WERI-Rb-1 (cell line): ENCODE measurements around the gene SLC34A3.
A peak's percentile ranks its signal among the peaks of the same experiment; 100 is the strongest.

ENCODE experiments used
- DNase-seq: peaks from one replicate; pipeline ENCODE4 v3.0.0-alpha.2; 2020
- H3K27ac ChIP-seq: fragments of 250-450 bp; sonication (Bioruptor Pico); 2 replicates; pipeline ENCODE4 v1.5.1; 2020; ENCODE audit warnings: mild to moderate bottlenecking, moderate library complexity
- H3K27me3 ChIP-seq: fragments of 250-450 bp; sonication (Bioruptor Pico); 2 replicates; pipeline ENCODE4 v1.5.1; 2021; ENCODE audit warnings: mild to moderate bottlenecking, low read depth, moderate library complexity; ENCODE audit not compliant: insufficient read depth, severe bottlenecking
- H3K36me3 ChIP-seq: fragments of 250-450 bp; sonication (Bioruptor Pico); 2 replicates; pipeline ENCODE4 v1.5.1; 2020; ENCODE audit warnings: mild to moderate bottlenecking, moderate library complexity
- H3K4me3 ChIP-seq: 2 replicates; pipeline ENCODE4 v1.5.1; 2011; ENCODE audit warnings: low read depth, mild to moderate bottlenecking, control low read depth, low read length
- H3K9me3 ChIP-seq: fragments of 250-450 bp; sonication (Bioruptor Pico); 2 replicates; pipeline ENCODE4 v1.5.1; 2021; ENCODE audit warnings: mild to moderate bottlenecking, moderate library complexity; ENCODE audit not compliant: severe bottlenecking
- CTCF ChIP-seq: IDR thresholded peaks from 2 replicates; pipeline ENCODE4 v1.5.1; 2011; ENCODE audit warnings: low read depth, mild to moderate bottlenecking, control low read depth, inconsistent platforms, low read length

Gene SLC34A3

GRCh38 chr9:137273095-137273490, 42.4 kb downstream of the SLC34A3 start:
- H3K4me3 ChIP-seq: no peak overlapping the region
- peak overlapping the region; percentile 36; the same call in 1 of the 2 replicates for H3K27ac ChIP-seq
- no peak for DNase-seq
- peaks cover 9% of the 10 kb centered on the region for H3K36me3 ChIP-seq
- H3K9me3 ChIP-seq: no peaks in the 10 kb centered on the region
- no peaks in the 10 kb centered on the region for H3K27me3 ChIP-seq
- no peak for TF ChIP-seq CTCF

DNA sequence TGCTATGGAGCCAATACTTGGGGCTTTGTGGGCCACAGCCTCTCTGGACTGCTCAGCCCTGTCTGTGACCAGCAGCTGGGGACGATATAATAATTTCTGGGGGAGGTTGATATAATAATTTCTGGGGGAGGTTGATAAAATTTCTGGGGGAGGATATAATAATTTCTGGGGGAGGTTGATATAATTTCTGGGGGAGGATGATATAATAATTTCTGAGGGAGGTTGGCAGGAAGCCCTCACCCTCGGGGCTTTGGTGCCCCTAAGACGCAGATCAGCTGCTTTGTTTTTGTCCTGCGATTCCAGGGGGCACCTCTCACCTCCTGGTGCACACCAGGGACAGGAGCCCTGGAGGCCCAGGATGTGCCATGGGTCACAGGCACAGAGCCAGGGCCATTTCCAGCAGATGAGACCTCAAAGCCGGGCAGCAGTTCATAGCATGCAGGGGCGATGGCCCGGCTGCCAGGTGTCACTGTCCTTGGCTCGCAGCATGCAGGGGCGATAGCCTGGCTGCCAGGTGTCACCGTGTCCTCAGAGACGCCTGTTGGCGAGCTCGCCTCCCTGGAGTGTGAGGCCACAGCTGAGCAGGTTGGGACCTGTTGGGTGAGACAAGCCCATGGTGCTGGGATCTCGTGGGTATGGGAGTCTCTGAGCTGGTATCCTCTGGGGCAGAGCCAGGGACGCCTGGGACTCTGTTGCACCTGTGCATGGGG, 43.1 kb downstream of the SLC34A3 start:
- H3K27ac ChIP-seq: peak overlapping the region; percentile 77
- no peak overlapping the region for H3K4me3 ChIP-seq
- no peaks in the 10 kb centered on the region for H3K9me3 ChIP-seq
- TF ChIP-seq CTCF: no peak
- H3K27me3 ChIP-seq: no peaks in the 10 kb centered on the region
- peaks cover 6% of the 10 kb centered on the region for H3K36me3 ChIP-seq
- no peak for DNase-seq

- Histone ChIP-seq H3K27me3 (no peaks in the 10 kb centered on the region), H3K27ac (peak overlapping the region; percentile 98), H3K9me3 (no peaks in the 10 kb centered on the region), H3K36me3 (peaks cover 20% of the 10 kb centered on the region), H3K4me3 (no peak overlapping the region)
- no peak for DNase-seq
- TF ChIP-seq CTCF: no peak
Measured at GRCh38 chr9:137275203-137275587, 44.5 kb downstream of the SLC34A3 start.

DNA sequence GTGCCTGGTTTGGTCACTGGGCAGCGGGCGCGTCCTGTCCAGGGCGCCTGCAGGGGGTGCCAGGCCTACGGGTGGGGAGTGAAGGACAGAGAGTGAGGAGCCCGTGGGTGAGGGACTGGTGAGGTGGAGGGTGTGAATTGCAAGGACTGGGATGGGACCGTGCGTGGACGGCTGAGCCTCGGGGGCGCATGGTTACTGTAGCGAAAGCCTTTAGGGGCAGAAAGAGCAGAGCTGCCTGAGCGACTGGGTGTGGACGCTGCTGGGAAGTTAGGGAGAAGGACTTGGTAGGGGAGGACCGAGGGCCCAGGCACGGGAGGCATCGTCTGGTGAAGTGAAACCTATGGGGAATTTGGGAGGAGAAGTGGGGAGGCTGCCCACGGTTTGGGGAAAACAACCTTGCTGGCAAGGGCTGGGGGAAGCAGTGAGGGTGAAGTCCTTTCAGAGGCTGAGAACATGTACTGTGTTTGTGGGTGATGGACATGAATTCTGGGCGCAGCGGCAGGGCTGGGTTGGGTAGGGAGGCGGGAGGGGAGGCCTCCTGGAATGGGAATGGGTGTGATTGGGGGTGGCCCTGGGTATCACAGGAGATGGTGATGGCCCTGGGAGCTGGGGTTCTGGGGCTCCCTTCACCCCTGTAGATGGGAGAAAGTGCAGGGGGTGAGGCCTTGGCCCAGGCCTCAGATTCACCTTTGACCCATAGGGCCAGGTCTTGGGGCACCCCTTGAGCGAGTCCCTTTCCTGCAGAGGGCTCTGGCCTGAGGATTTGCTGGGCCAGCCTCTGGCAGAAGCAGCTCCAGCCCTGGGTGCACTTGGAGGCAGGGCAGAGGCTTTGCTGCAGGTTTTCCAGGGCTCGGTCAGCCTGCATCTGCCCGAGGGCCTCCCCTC, 45.1 kb downstream of the SLC34A3 start:
- Histone ChIP-seq H3K27ac (peak overlapping the region; percentile 98), H3K4me3 (no peak overlapping the region), H3K27me3 (no peaks in the 10 kb centered on the region), H3K9me3 (no peaks in the 10 kb centered on the region), H3K36me3 (peaks cover 20% of the 10 kb centered on the region)
- DNase-seq: no peak
- no peak for TF ChIP-seq CTCF

- no peaks in the 10 kb centered on the region for H3K27me3 ChIP-seq
- no peak for TF ChIP-seq CTCF
- peak overlapping the region; percentile 31 for H3K4me3 ChIP-seq
- H3K9me3 ChIP-seq: no peaks in the 10 kb centered on the region
- H3K27ac ChIP-seq: peak overlapping the region; percentile 98
- H3K36me3 ChIP-seq: peaks cover 20% of the 10 kb centered on the region
- DNase-seq: peak; percentile 73
Measured at GRCh38 chr9:137276473-137277328, 46.0 kb downstream of the SLC34A3 start.
